NAMALWA (cell line): ENCODE results near the gene PIWIL4.
"Not testable (repeated sequence)": the region's sequence is repeated elsewhere in the genome, so short reads cannot be mapped to it uniquely, and the experiment has no call there.

Experiments used
- DNase-seq: peaks from one replicate; pipeline ENCODE4 v3.0.0-alpha.2; 2015; ENCODE audit warnings: low spot score

The PIWIL4 gene

DNA sequence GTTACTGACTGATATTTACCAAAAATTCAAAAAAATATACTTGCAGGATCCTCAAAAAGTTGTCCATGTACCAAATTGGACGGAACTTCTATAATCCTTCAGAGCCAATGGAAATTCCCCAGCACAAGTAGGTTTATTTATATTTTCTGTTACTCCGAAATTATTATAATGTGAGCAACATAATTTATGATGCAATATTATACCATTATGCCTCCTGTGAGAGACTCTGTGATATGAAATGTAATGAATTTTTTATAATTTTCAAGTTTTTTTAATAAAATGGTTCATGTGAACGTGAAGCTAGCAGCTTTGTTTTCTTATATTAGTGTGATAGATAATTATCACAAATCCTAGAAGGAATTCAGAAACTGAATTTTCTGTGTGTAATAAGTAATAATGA lies 18.2 kb downstream of the PIWIL4 start:
- no peak for DNase-seq

DNA sequence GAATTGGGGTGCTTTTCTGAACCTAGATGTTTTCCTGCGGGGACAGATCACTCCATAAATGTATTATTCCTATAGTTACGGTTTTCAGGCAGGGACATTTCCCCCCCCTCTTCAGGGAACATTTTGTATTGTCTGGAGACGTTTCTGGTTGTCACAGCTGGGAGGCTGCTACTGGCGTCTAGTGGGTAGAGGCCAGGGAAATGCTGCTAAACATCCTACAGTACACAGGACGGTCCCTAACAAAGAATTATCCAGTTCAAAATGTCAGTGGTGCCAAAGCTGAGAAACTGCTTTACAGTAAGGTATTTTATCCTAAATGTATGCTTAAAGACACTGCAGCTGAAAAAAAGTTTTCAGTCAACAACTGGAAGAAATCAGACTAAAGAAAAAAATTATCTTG lies 19.4 kb downstream of the PIWIL4 start:
- no peak for DNase-seq

DNA sequence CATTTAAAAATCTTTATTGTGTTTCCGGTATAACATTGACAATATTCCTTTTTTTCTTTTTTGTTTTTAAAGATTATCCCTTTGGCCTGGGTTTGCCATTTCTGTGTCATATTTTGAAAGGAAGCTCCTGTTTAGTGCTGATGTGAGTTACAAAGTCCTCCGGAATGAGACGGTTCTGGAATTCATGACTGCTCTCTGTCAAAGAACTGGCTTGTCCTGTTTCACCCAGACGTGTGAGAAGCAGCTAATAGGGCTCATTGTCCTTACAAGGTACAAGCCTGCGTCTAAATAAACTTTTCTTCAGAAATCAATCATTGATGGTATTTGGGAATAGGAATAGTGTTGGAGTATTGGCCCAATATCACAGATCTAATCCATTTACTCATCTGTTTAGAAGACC lies 19.8 kb downstream of the PIWIL4 start:
- no peak for DNase-seq

DNA sequence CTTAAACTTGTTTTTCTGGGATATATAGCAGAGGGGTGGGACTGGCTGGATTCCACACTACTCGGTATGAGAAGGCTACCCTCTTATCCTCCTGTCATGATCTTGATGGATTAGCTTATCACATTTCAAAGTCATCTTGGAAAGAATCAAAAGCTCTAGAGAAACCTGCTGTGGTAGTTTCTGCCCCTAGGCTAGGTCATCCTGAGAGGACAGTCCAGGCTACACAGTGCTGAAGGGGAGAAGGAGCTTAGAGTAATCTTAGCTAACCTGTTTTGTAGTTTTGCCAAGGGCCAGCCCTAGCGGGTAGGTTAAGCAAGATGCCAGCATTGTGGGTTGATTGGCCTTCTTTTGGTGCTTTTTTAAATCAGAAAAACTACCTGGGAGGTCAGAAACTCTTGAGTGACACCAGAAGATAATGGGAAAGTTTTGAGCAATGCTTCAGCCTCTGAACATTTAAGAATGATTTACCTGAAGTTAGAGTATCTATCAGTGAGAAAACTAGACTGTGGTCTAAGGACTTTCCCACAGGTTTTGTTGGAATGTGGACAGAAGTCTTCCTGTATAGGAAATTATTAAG lies 21.3 kb downstream of the PIWIL4 start:
- DNase-seq: no peak

DNA sequence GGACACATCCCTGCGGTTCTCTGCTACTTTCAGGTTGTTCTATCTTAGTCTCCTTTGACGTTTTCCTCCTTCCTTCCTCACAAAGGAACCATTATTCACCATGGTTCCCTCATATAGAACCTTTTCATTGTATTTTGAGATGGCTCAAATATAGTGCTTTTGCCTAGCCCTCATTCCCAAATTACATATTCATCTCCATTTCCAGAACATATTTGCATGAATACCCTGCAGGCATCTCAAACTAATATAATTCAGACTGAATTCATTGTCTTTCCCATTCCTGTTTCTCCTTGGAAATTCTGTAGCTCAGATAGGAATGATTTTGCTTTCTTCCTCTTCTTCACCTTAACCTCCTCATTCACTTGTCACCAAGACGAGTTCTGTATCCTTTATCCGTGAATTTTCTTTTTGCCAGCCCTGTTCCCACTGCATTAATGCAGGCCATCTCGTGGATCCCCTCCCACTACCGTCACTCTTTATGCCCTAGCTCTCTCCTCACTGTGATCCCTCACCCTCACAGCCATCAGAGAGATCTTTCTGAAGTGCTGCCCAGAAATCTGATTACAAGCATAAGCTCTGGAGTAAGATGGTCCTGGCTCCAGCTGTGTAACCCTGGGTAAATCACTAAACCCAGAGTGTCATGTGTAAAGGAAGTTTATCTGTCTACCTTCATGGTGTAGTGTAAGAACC lies 23.3 kb downstream of the PIWIL4 start:
- no peak for DNase-seq

DNA sequence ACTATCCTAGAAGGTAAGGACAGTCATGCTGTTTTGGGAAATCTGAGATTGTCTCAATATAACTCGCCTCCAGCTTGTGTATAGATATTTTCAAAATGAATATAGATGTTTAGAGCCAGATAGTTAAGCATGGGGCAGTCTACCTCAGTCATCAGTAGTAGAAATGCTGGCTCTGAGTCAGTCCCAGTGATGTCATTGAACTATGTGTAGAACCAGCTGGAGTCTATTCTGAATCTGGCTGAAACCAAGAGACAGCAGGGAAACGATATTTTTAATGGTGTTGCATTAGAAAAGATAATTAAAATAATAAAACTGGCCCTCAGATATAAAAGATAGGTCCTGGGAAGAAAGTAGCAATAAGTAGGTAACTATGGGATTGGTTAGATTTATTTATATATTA lies 25.9 kb downstream of the PIWIL4 start:
- no peak for DNase-seq

DNA sequence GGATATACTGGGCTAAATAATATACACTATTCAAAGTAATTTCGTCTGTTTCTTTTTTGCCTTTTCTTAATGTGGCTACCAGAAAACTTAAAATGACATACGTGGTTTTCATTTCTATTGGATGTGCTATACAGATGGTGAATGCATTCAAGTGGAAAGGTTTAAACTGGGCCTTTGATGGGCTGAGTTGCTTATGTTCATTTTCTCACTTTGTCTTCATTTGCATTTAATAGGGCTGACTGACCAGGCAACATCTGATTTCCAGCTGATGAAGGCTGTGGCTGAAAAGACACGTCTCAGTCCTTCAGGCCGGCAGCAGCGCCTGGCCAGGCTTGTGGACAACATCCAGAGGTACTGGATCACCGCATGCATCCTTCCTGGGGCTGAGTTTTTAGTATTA lies 27.9 kb downstream of the PIWIL4 start:
- peak; percentile 41 for DNase-seq

DNA sequence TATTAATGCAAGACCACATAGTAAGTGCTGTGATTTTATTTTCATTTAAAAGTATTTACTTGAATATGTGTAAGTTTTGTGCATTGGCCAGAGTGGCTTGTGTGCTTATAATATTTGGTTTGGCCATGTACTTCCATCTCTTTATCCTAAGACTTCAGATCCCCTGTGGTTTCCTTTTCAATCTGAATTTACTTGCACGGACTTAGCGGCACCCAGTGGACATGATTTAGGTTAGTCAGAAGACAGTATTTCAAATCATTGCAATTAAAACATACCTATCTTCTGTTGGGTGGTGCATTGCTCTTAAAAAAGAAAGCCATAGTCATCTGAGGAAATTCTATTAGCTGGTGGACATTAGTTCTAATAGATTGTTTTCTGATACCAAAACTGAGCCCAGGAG lies 30.7 kb downstream of the PIWIL4 start:
- DNase-seq: no peak

DNA sequence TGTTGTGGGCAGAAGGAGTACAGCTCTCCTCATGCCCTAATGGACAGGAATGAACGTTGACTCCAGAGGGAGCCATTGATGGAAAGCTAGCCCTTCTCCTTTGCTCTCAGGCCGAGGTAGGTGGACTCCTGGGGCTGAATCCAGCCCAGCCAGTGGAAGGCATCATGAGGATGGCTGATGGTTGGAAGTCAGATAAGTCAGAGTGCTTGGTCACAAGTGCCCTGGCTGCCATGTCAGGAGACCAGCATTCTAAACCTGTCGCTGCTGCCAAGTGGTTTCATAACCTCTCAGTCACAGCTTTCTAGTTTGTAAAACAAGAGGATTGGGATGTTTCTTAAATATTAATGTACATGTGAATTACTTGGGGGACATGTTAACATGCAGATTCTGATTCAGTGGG lies 32.3 kb downstream of the PIWIL4 start:
- DNase-seq: no peak

DNA sequence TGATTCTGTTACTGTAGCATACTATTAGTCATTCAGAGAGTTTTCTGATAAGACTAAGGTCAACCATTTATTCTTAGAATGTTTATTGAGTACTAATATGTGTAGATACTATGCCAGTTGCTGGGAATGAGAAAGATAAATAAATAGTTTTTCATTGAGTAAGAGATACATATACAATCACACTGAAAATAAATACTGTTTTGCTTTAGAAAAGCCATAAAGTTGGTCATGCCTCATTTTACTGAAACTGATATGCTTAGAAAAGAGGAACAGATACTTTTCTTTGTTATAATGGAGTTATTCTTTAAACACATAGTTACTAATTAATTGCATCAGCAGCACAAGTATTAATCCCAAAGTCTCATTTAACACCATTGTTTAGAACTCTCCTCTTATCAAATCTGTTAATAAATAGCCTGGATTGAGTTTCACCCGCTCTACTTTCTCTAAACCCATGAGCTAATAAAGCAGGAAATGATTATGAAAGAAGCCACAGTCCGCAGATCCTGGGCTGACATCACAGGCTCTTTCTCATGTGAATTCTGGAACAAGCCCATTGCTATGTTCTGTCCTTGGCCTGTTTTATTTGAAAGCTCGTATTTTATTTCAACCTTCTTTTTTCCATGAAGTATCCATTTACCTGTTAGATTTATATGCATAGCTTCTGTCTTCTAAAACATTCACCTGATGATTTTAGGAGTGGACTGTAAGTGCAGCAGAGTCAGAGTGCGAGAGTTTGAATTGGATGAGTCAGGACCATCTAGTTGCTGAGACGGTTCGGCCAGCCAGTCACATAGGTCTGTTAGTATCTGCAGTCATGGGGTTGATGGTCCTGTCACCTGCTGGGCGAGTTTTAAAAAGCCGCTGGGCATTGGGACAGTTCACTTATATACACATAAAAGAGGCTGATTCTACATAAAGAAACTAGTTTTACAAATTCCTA lies 35.5 kb downstream of the PIWIL4 start:
- peak; percentile 80 for DNase-seq

DNA sequence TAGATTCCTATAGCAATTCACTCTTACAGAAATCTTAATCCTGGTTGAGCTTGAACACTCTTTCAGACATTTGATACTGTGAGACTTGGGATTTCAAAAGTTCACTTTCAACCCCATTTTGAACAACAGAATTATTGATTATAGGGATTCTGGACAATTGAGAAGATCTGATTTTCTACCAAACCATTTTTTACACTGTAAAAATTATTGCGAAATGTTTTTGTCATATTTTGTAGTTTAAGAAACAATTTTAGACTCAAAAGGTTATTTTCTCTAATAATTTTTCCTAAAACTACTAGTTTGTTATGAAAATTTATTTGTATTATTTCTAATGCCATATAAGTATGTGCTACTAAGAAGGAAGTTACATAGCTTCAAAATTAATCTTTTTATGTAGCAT lies 36.4 kb downstream of the PIWIL4 start:
- no peak for DNase-seq

DNA sequence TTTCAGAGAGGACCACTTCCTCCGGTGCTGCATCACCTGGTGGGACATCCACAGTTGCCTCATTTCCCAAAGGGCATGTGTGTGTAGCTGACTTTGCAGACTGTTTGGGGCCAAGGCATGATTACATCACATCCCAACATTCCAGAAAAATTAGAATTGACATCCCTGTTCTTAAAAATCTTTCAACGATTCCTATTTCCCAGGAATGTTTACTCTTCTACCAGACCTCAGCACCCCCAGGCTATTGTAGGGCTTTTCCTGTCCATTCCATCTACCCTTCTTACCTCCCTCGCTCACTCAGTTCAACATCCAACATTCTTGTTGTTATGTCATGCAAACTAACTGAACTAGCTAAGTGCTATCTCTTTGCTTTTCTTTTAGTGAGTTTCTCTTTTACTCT lies 37.3 kb downstream of the PIWIL4 start:
- DNase-seq: no peak

DNA sequence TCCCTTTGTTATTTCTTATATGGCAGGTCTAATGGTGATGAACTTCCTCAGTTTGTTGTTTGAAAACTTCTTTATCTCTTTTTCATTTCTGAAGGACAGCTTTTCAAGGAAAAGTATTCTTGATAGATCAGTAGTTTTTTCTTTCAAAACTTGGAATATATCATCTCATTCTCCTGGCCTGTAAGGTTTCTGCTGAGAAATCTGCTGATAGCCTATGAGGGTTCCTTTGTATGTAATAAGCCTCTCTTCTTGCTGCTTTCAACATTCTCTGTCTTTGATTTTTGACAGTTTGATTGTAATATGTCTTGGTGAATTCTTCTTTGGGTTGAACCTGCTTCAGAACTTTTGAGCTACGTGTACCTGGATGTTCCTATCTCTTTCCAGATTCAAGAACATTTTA lies 46.0 kb downstream of the PIWIL4 start:
- DNase-seq: no peak

DNA sequence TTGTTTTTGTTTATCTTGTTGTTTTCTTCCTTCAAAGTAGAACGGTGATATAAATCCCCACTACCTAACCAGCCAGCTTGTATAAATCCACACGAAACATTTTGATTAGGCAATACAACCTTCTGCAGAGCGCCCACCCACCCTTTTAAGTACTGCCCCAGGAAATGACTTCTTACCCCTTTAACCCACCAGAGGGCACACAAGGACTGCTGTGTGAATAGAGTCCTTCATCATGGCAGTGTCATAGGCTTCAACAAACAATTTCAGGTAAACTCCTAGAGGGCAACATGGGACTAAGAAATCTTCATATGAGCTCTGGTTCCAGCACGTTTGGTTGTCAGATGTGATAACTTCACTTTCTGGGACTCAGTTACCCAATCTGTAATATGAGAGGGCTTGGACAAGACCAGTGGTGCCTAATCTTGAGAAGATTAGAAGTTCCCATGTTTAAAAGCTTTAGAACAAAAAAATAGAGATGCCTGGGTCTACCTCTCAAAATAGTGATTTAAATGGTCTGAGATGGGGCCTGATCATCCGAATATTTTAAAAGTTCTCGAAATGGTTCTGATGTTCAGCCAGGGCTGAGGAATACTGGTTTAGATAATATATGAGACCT lies 56.1 kb downstream of the PIWIL4 start:
- peak; percentile 91 for DNase-seq

DNA sequence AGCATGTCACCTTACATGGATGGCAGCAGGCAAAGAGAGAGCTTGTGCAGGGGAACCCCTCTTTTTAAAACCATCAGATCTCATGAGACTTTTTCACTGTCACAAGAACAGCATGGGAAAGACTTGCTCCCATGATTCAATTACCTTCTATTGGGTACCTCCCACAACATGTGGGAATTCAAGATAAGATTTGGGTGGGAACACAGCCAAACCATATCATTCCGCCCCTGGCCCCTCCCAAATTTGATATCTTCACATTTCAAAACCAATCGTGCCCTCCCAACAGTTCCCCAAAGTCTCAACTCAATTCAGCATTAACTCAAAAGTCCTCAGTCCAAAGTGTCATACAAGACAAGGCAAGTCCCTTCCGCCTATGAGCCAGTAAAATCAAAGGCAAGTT lies 58.3 kb downstream of the PIWIL4 start:
- not testable (repeated sequence) for DNase-seq

DNA sequence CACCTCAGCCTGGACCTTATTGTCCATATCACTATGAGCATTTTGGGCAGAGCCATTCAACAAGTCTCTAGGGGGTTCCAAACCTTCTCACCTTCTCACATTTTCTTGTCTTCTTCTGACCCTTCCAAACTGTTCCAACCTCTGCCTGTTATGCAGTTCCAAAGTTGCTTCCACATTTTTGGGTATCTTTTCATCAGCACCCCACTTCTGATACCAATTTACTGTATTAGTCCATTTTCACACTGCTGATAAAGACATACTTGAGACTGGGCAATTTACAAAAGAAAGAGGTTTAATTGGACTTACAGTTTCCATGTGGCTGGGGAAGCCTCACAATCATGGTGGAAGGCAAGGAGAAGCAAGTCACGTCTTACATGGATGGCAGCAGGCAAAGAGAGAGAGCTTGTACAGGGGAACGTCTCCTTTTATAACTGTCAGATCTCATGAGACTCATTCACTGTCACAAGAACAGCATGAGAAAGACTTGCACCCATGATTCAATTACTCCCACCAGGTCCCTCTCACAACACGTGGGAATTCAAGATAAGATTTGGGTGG lies 59.9 kb downstream of the PIWIL4 start:
- DNase-seq: not testable (repeated sequence)

DNA sequence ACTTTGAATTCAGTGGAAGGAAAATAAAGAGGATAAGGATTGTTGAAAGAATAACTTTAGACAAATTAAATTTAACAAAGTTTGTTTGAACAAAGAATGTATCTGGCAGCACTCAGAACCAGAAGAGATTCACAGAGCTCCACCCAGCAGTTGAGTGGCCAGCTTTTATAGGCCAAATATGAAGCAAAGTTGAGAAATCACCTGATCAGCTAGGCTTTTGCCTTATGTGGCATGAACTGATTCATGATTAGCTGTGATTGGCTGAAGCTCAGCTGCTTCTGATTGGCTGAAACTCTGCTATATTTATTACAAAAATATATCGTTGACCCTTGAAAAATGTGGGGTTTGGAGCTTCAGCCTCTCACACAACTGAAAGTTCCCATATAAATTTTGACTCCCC lies 62.6 kb downstream of the PIWIL4 start:
- peak; percentile 6 for DNase-seq

DNA sequence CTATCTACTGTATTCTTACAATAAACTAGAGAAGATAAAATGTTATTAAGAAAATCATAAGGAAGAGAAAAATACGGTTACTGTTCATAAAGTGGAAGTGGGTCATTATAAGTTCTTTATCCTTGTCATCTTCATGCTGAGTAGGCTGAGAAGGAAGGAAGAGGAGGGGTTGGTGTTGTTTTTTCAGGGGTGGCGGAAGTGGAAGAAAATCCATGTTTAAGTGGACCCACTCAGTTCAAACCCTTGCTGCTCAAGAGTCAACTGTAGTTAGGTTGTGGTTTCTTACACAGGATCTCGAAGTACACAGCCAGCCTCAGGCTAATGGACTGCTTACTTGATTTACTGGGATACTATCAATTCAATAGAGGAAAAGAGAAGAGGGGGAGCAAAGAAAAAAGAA lies 63.1 kb downstream of the PIWIL4 start:
- no peak for DNase-seq

DNA sequence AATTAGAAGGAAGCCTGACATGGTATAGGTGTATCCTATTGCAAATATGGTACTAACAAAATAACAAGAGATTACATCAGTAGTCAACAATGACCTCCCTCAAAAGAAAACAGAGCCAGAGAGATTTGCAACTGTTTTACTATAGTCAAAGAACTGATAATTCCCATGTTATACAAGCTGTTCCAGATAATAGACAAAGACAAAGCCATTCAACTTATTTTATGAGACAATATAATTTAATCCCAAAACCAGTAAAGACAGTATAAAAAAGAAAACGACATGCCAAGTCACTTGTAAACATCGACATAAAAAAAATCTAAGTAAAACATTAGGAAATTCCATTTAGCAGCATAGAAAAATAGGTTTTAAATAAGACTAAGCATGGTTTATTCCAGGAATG lies 65.2 kb downstream of the PIWIL4 start:
- no peak for DNase-seq

DNA sequence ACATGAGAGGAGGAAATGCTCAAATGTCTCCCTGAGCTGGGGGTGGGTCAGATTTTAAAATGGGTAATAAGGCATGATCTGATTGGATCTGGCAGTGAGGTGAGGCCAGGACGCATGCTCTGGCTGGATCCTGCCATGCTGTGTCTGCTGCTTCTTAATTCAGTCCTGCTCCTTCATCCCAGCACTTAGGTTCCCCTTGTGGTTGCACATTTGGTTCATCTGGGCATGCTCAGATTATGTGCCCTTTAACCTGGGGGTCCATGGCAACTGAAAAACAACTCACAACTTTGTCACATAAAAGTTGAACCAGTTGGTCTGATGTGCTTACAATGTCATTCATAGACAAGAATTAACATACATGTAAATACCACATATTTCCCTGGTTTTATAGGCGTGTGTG lies 67.9 kb downstream of the PIWIL4 start:
- peak; percentile 14 for DNase-seq

DNA sequence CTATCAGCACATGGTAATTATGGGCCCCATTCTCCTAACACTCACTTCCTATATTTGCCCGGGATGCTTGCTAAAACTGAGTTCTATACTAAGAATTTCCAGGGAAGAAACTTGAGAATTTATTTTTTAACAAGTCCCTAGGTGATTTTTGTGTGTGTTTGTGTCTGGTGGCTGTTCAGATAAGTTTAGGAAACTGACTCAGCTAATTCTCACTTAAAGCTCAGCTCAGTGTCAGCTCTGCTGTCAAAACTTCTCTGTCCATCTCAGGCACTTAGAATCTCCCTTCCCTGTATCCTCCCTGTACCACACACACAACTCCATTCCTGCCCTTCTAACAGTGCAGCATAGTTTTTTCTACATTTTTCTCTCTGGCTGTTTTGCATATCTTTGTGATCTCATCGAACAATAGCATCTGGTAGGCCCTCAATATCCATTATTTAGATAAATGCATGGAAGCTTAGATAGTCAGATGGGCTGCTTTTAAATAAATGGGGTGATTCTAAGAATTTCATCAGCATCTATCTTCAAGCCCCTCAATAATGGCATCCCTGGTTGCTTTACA lies 69.3 kb downstream of the PIWIL4 start:
- DNase-seq: no peak

DNA sequence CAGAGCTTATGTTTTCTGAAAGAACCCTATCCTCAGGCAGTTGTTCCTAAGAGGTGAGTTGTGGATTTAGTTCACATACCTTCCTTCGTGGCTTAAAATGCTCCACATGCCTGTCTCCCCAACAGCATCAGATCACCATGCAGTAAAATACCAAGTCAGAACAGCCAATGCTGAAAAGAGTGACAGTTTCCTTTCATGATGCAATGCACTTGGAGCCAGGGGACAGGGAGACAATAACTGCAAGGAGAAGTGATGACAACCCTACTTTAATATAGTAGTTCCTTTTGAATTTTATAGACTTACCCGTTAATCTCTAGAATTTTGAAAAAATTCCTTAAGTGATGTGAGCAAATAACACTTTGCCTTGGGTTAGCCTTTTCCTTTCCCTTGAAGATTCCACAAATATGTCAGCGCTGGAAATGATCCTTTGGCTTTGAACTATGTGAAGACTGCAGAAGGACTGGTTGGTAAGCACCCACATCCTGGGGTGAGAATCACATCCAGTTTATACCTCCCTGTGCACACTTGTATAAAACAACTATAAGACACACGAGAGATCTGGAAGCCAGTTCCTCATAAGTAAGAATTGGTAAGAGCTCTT lies 71.2 kb downstream of the PIWIL4 start:
- no peak for DNase-seq
